NCI-H345 treated with DMSO at 0.1 percent for 48 hours (cell line): ENCODE results near the gene TIGD2.

Experiments used
- DNase-seq: peaks from one replicate; lab custom pipeline; 2025; ENCODE audit not compliant: unreplicated experiment; lab: John Stamatoyannopoulos, UW

Gene TIGD2

DNA sequence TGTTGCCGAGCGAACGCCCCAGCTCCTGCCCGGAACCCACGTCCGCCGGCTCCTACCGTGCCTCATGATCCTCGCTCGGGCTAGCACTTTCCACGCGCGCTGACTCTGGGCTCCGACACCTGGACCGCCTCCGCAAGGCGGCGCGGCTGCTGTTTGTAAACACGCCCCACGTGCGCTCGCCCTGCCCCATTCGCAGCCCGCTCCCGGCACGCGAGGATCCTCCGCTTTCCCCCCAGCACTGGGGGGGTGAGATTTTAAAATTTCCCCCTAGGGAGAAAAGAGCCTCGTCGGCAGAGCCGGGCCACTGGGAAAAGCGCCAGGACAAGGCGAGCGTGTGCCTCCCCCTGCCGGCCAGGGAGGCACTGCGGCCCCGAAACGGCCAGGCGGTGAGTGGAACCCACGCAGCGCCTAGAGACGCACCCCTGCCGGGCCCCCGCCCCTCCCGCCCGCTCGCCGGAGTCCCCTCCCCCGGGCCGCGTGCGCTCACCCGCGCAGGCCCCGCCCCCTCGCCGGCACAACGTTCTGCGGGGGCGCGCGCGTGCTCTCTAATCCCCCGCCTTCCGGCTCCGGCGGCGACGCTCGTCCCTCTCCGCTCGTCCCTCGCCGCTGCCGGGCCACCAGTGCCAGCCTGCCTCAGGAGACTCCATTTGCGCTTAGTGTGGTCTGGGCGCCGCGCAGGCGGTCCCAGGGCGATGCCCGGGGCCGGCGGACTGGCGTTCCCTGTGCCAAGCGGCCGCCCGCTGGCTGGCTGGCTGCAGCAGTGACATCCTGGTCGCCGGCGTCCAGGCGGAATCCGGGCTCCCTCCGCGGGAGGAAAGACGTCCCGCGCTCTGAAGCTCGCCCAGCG lies at the start of gene TIGD2:
TSS of gene TIGD2 (plus strand) at position 548 of the 847 bp plus-strand sequence. CDS start 1,442 bp downstream, outside the sequence.
- DNase-seq, result peak; percentile 48

DNA sequence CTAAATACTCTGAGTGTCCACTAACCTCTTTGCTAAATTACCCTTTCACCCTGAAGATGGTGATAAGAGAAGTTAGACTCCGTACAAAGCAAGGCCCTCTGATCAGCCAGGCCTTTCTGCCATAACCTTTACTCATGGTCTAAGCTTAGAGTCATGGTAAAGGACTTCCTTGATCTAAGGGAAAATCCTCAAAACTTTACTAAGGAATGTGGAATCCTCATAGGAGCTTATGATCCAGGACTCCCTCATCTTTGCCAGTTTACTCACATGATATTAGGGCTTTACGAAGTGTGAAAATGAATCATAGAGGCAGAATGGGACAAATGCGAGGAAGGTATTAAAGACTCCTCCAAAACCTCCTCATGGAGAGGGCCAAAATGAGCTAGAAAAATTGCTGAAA lies 46.5 kb upstream of the TIGD2 start:
- no peak for DNase-seq

GRCh38 chr4:89067417-89067816 lies 43.9 kb upstream of the TIGD2 start:
- no peak for DNase-seq

DNA sequence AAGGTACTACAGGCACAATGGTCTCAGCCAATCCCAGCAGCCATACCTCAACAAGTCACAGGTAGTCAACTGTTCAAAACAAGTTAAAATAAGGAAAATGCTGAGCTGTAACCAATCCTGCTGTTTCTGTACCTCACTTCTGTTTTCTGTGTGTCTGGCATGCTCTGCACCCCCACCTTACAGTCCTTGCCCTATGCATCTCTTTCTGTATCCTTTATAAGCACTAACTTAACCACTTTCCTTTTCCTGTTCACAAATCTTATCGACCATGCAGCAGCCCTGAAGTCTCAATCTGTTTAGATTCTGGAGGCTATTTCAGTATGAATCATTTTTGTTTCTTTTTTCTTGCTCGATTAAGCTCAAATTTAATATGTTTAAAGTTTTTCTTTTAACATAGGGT lies 41.9 kb upstream of the TIGD2 start:
- no peak for DNase-seq

GRCh38 chr4:89070041-89070440 lies 41.3 kb upstream of the TIGD2 start:
- DNase-seq, result no peak

- no peak for DNase-seq
These were observed 40.0 kb upstream of the TIGD2 start for GRCh38 chr4:89071311-89071710.

- DNase-seq, result no peak
These were observed 38.4 kb upstream of the TIGD2 start for GRCh38 chr4:89072921-89073320.

GRCh38 chr4:89077761-89078160 lies 33.6 kb upstream of the TIGD2 start:
- DNase-seq, result no peak

DNA sequence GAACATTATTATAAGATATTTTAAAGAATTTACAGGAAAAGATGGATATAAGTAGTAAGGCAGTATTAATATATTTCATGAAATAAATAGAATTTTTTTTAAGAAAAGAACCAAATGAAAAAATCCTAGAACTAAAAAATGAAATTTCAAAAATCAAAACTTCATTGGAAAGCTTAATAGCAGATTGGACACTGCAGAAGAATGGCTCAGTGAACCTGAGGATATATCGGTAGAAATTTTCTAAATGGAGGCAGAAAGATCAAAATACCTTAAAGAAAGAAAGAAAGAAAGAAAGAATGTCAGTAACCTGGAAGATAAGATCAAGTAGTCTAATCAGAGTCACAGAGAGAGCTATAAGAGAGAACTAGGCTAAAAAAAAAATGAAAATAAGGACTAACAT lies 33.0 kb upstream of the TIGD2 start:
- DNase-seq, result no peak

GRCh38 chr4:89099034-89099433 lies 12.3 kb upstream of the TIGD2 start:
- DNase-seq, result no peak

DNA sequence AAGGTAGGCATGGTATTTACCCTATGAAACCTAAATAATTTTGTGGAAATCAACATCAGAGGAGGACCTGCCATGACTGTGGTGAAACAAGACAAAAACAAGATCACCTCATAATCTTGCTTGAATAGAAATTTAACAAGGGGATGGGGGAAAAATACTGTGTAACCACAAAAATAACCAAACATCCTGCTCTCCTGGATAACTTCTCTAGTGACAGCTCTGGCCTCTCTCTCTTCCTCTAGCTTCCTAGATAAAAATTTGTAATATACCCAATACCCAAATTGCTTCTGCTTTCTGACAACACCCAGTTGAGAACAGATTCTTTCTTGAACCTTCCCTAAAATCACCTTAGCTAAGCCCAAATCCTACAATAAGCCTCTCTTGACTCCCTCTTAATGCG lies 11.9 kb upstream of the TIGD2 start:
- DNase-seq, result no peak

GRCh38 chr4:89100853-89101252 lies 10.5 kb upstream of the TIGD2 start:
- no peak for DNase-seq

- DNase-seq, result no peak
These were observed 9.8 kb upstream of the TIGD2 start for GRCh38 chr4:89101256-89102161.

DNA sequence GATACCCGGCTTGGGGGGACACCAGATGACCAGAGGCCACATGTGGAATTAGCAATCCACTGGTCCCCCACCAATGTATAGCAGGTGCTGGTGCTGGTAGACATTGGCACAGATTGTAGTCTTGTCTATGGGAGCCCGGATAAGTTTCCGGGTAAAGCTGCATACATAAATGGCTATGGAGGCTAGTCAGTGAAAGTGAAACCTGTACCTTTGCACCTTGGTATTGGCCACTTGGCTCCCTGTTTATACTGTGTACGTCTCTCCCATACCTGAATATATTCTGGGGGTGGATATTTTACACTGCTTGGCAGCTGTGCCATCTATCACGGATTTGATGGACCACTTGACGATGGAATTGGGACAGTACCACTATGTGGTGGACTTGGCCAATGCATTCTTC lies 5.6 kb upstream of the TIGD2 start:
- DNase-seq, result no peak

- no peak for DNase-seq
These were observed 3.2 kb upstream of the TIGD2 start for GRCh38 chr4:89108091-89108490.

GRCh38 chr4:89109841-89110540 lies 1.3 kb upstream of the TIGD2 start:
- DNase-seq, result no peak

DNA sequence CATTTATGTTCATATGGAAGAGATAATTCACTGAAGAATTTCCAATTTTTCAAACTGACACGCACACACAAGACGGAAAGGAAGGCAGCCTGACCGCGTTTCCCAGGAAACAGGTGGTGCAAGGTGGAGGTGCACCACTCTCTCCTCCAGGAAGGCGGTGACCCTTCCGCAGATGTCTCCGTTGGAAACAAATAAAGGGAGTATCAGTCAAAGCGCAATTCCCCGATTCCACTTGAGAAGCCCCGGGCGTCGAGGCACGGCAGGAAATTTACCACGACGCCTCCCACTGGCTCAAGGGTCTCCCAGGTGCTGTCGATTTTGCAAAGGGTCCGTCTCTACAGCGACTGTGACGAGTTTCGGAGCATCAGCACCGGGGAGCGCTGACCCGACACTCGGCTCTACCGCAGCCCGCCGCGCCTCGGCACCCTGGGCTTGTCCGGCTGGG lies 770 bp upstream of the TIGD2 start:
- no peak for DNase-seq

GRCh38 chr4:89111833-89112563 lies 665 bp downstream of the TIGD2 start:
- DNase-seq, result peak; percentile 6

DNA sequence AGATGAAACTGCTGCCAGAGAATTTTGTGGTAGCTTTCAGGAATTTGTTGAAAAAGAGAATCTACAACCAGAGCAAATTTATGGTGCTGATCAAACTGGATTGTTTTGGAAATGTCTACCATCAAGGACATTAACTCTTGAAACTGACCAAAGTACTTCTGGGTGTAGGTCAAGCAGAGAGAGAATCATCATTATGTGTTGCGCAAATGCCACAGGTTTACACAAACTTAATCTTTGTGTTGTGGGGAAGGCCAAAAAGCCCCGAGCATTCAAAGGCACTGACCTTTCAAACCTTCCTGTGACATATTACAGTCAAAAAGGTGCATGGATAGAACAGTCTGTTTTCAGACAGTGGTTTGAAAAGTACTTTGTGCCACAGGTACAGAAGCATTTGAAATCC lies 2.1 kb downstream of the TIGD2 start:
- DNase-seq, result no peak

DNA sequence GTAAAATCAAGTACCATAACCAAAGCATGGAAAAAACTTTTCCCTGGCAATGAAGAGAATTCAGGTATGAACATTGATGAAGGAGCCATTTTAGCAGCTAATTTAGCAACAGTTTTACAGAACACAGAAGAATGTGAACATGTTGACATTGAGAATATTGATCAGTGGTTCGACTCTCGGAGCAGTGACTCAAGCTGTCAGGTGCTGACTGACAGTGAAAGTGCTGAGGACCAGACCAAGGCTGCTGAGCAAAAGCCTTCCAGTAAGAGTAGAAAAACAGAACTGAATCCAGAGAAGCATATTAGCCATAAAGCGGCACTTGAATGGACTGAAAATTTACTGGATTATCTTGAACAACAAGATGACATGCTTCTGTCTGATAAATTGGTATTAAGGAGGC lies 2.8 kb downstream of the TIGD2 start:
- DNase-seq, result no peak

GRCh38 chr4:89117115-89117514 lies 5.8 kb downstream of the TIGD2 start:
- no peak for DNase-seq
